ENCODE data around the gene ACTG1. TPM values are rescaled to one million over a fixed set of nuclear protein-coding genes. Genes with fewer than 3 reads are reported as not detected.

Gene ACTG1
- total and polyA plus RNA-seq, 2 donors (not counting 1 experiment from before 2014, with no cell fraction given) = 803 to 1,677 TPM

DNA sequence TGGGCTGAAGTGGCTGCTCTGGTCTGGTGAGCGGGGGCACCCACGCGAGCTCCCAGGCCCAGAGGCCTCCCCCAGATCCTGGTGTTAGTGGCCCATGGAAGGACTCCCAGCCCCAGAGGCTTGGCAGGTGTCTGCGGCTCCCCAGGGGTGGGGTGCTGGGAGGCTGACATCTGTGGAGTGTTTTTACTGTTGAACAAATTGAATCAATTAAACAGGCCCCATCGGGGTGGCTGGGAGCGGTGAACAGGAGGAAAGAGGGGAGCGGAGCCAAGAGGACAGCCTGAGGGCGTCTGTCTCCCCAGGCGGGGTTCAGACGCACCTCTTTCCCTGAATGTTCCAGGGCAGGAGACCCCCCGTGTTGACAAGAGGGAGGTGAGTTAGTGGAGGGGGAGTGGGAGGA lies 29.9 kb downstream of the ACTG1 start:
- H3K27me3 ChIP-seq (replicated peaks in 1 of 4; ENCODE audit: control extremely low read depth in 1 of 4, control insufficient read depth in 3 of 4, insufficient read depth in 4 of 4, low read length in 3 of 4) = peaks cover 0 to 24% (median 12%) of the 10 kb centered on the region in 4 experiments
- no peak for TF ChIP-seq CTCF (IDR thresholded peaks at IDR 0.05)
- TF ChIP-seq EZH2 (IDR thresholded peaks at IDR 0.05; ENCODE audit: borderline replicate concordance, insufficient read depth, low read depth, low read length, poor library complexity, severe bottlenecking) = no peak
- ATAC-seq (ENCODE audit: low read depth) (no peak), DNase-seq (peak; percentile 54)
- H3K27ac ChIP-seq (ENCODE audit: low read length in 2 of 2) = peak overlapping the region; percentile 8 to 23
- no peak overlapping the region for H3K9ac ChIP-seq (ENCODE audit: low read length)
- no peak overlapping the region for H2AFZ ChIP-seq (ENCODE audit: insufficient read depth, low read depth, low read length, poor library complexity, severe bottlenecking)
- intact Hi-C loops (cut with micrococcal nuclease) = loop anchor here (1.0 to 10.0 kb wide), 2 partner anchors 30 to 122 kb away; partner anchors contain the start of gene ACTG1
- peak overlapping the region; percentile 85 for H3K27ac Mint-ChIP-seq
- H3K79me2 ChIP-seq (ENCODE audit: control insufficient read depth, insufficient read depth, low read length) = no peaks in the 10 kb centered on the region
- POLR2A ChIA-PET = interaction anchor here (0.9 to 1.7 kb wide), 3 partner anchors 30 to 188 kb away, joined by 3 to 8 read pairs (median 8); partner anchors contain the start of genes ACTG1 and SLC38A10
- H3K4me2 ChIP-seq (replicated peaks; ENCODE audit: low read depth, low read length, poor library complexity, severe bottlenecking) = peak overlapping the region; percentile 100
- H3K4me3 Mint-ChIP-seq = peak overlapping the region; percentile 82
- no peaks in the 10 kb centered on the region for H4K20me1 ChIP-seq (ENCODE audit: control insufficient read depth, insufficient read depth, low read length, poor library complexity, severe bottlenecking)
- no peaks in the 10 kb centered on the region for H3K9me3 Mint-ChIP-seq (ENCODE audit: insufficient read depth)
- peaks cover 0 to 13% (median 0%) of the 10 kb centered on the region in 3 donors for H3K9me3 ChIP-seq (ENCODE audit: control extremely low read depth in 1 of 3, control insufficient read depth in 2 of 3, insufficient read depth in 1 of 3, low read length in 2 of 3)
- H3K4me1 ChIP-seq (ENCODE audit: control insufficient read depth in 2 of 2, insufficient read depth in 2 of 2, low read length in 2 of 2) = peaks cover 41 to 46% of the 10 kb centered on the region in 2 donors
- H3K4me3 ChIP-seq (ENCODE audit: control extremely low read depth in 1 of 5, extremely low read depth in 1 of 5, insufficient read depth in 1 of 5, low read depth in 2 of 5, low read length in 4 of 5) = no peak overlapping the region
- peaks cover 26% of the 10 kb centered on the region for H3K4me1 Mint-ChIP-seq
- CTCF ChIA-PET = interaction anchor here (1.0 to 4.7 kb wide), 7 partner anchors 29 to 229 kb away, joined by 3 to 58 read pairs (median 6); partner anchors contain the start of gene SLC38A10
- no peaks in the 10 kb centered on the region for H3K36me3 ChIP-seq (replicated peaks in 1 of 2; ENCODE audit: control extremely low read depth in 1 of 2, control insufficient read depth in 1 of 2, extremely low read depth in 1 of 2, insufficient read depth in 2 of 2, low read length in 1 of 2)
- peaks cover 13% of the 10 kb centered on the region for H3K27me3 Mint-ChIP-seq
- 12% methylated on average over 11 of the region's 11 CpGs for WGBS (ENCODE audit: insufficient coverage)

Measured in B cell (primary cell).